Skin epidermis (tissue), 12 donors: Measurements from ENCODE around the gene TAAR6.
"Not testable (repeated sequence)": the region's sequence is repeated elsewhere in the genome, so short reads cannot be mapped to it uniquely, and the experiment has no call there.

Experiments
- H3K27ac ChIP-seq, 21 experiments: fragments of 200-600 bp; sonication (generic) in 11 of 21; one replicate each; pipeline ENCODE4 v1.5.0; 2020; ENCODE audit warnings: mild to moderate bottlenecking in 3 of 21, inconsistent platforms in 2 of 21, moderate library complexity in 2 of 21
- H3K4me3 ChIP-seq, 7 experiments: fragments of 200-600 bp; sonication (generic) in 2 of 7; one replicate each; pipeline ENCODE4 v1.5.0; 2020; ENCODE audit warnings: inconsistent platforms in 2 of 7, mild to moderate bottlenecking in 2 of 7, moderate library complexity in 1 of 7

The TAAR6 gene

GRCh38 chr6:132570221-132570777, at the start of gene TAAR6:
TAAR6 (plus strand) TSS chr6:132570322; CDS start chr6:132570322, 0 bp downstream.
- no peak within 1 kb of the TSS for H3K4me3 ChIP-seq
- no peak within 1 kb of the TSS for H3K27ac ChIP-seq

- no peak overlapping the region for H3K27ac ChIP-seq
These were observed 49.2 kb upstream of the TAAR6 start for GRCh38 chr6:132520953-132521352.

GRCh38 chr6:132524646-132525045, 45.5 kb upstream of the TAAR6 start:
- Histone ChIP-seq H3K27ac (no peak overlapping the region), H3K4me3 (no peak overlapping the region)

More at GRCh38 chr6:132520953-132521352, 49.2 kb upstream of the TAAR6 start:
- no peak overlapping the region for H3K4me3 ChIP-seq

GRCh38 chr6:132525866-132526265, 44.3 kb upstream of the TAAR6 start:
- H3K4me3 ChIP-seq, result no peak overlapping the region

GRCh38 chr6:132526461-132526860, 43.7 kb upstream of the TAAR6 start:
- Histone ChIP-seq H3K27ac (no peak overlapping the region), H3K4me3 (no peak overlapping the region)

More at GRCh38 chr6:132525866-132526265, 44.3 kb upstream of the TAAR6 start:
- H3K27ac ChIP-seq, result no peak overlapping the region

- no peak overlapping the region for H3K27ac ChIP-seq
- H3K4me3 ChIP-seq, result no peak overlapping the region
These were observed 42.3 kb upstream of the TAAR6 start for GRCh38 chr6:132527791-132528190.

- Histone ChIP-seq H3K27ac (no peak overlapping the region), H3K4me3 (no peak overlapping the region)
These were observed 39.7 kb upstream of the TAAR6 start for GRCh38 chr6:132530293-132530974.

GRCh38 chr6:132534546-132534945, 35.6 kb upstream of the TAAR6 start:
- H3K27ac ChIP-seq, H3K4me3 ChIP-seq: not testable (repeated sequence)

GRCh38 chr6:132537145-132537544, 33.0 kb upstream of the TAAR6 start:
- no peak overlapping the region for H3K4me3 ChIP-seq
- H3K27ac ChIP-seq, result no peak overlapping the region

- Histone ChIP-seq H3K27ac (no peak within 1 kb of the TSS), H3K4me3 (no peak within 1 kb of the TSS)
These were observed 32.1 kb upstream of the TAAR6 start, which contains the start of gene TAAR9 for GRCh38 chr6:132537977-132538376. TAAR9 (plus strand) TSS chr6:132538277; CDS start chr6:132538290, 13 bp downstream.

- no peak overlapping the region for H3K27ac ChIP-seq
- H3K4me3 ChIP-seq, result no peak overlapping the region
These were observed 25.3 kb upstream of the TAAR6 start for GRCh38 chr6:132544826-132545225.

GRCh38 chr6:132548746-132549463, 21.2 kb upstream of the TAAR6 start:
- Histone ChIP-seq H3K27ac (no peak overlapping the region), H3K4me3 (no peak overlapping the region)

- Histone ChIP-seq H3K27ac (no peak overlapping the region), H3K4me3 (no peak overlapping the region)
These were observed 18.9 kb upstream of the TAAR6 start for GRCh38 chr6:132551214-132551613.

GRCh38 chr6:132552372-132552771, 17.8 kb upstream of the TAAR6 start, which contains the start of gene TAAR8:
TAAR8 (plus strand) TSS chr6:132552672; CDS start chr6:132552693, 21 bp downstream.
- no peak within 1 kb of the TSS for H3K4me3 ChIP-seq
- H3K27ac ChIP-seq, result no peak within 1 kb of the TSS

- not testable (repeated sequence) for H3K27ac ChIP-seq, H3K4me3 ChIP-seq
These were observed 10.0 kb upstream of the TAAR6 start for GRCh38 chr6:132560087-132560486.

- Histone ChIP-seq H3K27ac (no peak overlapping the region), H3K4me3 (no peak overlapping the region)
These were observed 3.7 kb upstream of the TAAR6 start for GRCh38 chr6:132566404-132566803.

- Histone ChIP-seq H3K4me3 (no peak overlapping the region), H3K27ac (no peak overlapping the region)
These were observed 2.6 kb upstream of the TAAR6 start for GRCh38 chr6:132567566-132567965.

- no peak overlapping the region for H3K27ac ChIP-seq
- no peak overlapping the region for H3K4me3 ChIP-seq
These were observed 1.5 kb upstream of the TAAR6 start for GRCh38 chr6:132568611-132569010.

GRCh38 chr6:132569170-132569569, 952 bp upstream of the TAAR6 start:
- H3K27ac ChIP-seq, result no peak overlapping the region
- H3K4me3 ChIP-seq, result no peak overlapping the region

- Histone ChIP-seq H3K4me3 (no peak overlapping the region), H3K27ac (no peak overlapping the region)
These were observed 1.7 kb downstream of the TAAR6 start for GRCh38 chr6:132571774-132572173.

GRCh38 chr6:132584698-132585097, 14.6 kb downstream of the TAAR6 start:
- Histone ChIP-seq H3K27ac (no peak overlapping the region), H3K4me3 (no peak overlapping the region)
